AG09309 (cell line): ENCODE data around the gene TBX15.

ENCODE experiments used
- DNase-seq: peaks from one replicate; pipeline ENCODE4 v3.0.0-alpha.2; 2010; ENCODE audit warnings: low read depth
- H3K4me3 ChIP-seq: 2 replicates; pipeline ENCODE4 v1.5.1; 2011; ENCODE audit warnings: mild to moderate bottlenecking, low read depth, low read length, moderate library complexity; ENCODE audit not compliant: control insufficient read depth
- CTCF ChIP-seq: IDR thresholded peaks from 2 replicates; pipeline ENCODE4 v1.5.1; 2011; ENCODE audit warnings: mild to moderate bottlenecking, low read depth, low read length, inconsistent platforms; ENCODE audit not compliant: insufficient read depth, control insufficient read depth; ENCODE audit errors: missing control alignments

The TBX15 gene

GRCh38 chr1:118989878-118990378, 1.8 kb upstream of the TBX15 start:
- H3K4me3 ChIP-seq: no peak overlapping the region
- DNase-seq: no peak
- TF ChIP-seq CTCF: no peak

DNA sequence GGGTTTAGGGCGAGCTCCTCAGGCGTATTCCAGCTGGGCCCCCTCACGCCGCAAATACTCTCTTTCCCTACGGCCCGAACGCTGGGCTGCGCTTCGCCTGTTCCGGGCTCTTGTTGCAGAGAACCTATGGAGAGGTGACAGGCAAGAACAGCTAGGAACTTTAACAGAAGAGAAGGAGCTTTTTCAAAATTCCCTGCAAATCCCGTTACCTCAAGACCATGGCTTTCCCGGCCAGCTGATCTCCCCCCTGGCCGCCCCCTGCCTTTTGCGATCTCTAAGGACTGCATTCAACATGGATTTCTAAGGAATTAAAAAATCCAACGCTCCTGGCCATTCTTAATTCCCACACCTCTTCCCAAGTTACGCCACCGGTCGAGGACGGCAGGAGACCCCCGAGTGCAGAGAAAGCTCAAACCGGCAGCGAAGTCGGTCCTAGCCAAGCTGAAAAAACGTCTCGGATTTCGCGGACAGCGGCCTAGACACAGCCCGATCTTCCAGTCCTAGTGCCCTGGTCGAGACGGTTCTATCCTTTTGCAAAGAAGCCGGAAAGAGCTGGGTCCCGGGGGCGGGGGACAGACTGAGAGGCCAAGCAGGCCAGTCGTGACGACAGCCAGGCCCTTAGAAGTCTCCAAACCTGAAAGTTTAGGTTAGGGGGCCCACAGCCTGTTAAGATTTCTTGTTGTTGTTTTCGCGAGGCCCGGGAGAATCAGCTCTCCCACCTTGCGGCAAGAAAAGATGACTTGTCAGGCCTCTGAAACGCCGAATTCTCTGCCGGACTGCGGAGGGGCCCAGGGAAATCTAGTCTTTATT, 1.1 kb upstream of the TBX15 start:
- no peak overlapping the region for H3K4me3 ChIP-seq
- DNase-seq: no peak
- TF ChIP-seq CTCF: no peak

DNA sequence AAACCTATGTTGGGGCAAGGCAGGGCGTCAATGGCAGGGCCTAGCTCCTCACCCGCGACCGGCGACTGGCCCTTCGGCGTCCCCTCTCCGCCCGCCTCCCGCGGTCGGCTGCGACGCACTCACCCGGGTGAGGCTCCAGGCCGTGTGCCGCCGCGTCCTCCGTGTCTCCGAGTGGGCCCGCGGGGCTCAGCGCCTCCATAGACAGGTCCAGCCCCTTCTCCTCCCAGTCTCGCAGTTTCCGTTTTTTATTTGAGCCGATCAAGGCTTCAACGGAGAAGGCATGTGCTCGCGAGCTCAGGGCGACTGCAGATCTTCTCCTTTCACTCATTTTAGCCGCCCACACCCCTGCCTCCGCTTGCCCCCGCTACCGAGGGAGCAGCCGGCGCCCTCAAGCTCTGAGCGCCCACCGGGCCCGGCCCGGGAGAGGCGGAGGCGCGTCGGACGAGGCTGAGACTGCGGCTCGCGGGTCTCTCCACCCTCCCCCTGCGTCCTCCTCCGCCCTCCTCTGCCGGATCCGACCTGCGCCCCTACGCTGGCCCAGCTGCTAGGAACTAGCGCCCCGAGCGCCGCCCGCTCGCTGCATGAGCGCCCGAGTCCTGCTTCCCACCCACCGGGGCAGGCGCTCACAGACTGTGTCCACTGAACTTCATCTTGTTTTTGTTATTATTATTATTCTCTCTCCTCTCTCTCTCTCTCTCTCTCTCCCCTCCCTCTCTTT, 516 bp downstream of the TBX15 start:
- peak overlapping the region; percentile 74 for H3K4me3 ChIP-seq
- DNase-seq: no peak
- TF ChIP-seq CTCF: no peak

GRCh38 chr1:118986555-118987467, 1.3 kb downstream of the TBX15 start:
- no peak for TF ChIP-seq CTCF
- DNase-seq: no peak
- H3K4me3 ChIP-seq: peak overlapping the region; percentile 74

GRCh38 chr1:118985640-118986554, 2.2 kb downstream of the TBX15 start:
- no peak for TF ChIP-seq CTCF
- peak overlapping the region; percentile 74 for H3K4me3 ChIP-seq
- no peak for DNase-seq
